ENCODE measurements around the gene RDH8.

Gene RDH8

GRCh38 chr19:10043286-10043927 is 30.1 kb downstream of the RDH8 start:
- DNase-seq, result no peak

GRCh38 chr19:10044390-10044789 is 31.1 kb downstream of the RDH8 start:
- DNase-seq, result no peak

GRCh38 chr19:10045371-10045770 is 32.1 kb downstream of the RDH8 start:
- DNase-seq, result no peak

GRCh38 chr19:10049626-10050025 is 36.3 kb downstream of the RDH8 start:
- DNase-seq, result no peak

- no peak for DNase-seq
Observed at GRCh38 chr19:10052602-10053360, 39.5 kb downstream of the RDH8 start.

GRCh38 chr19:10061717-10062310 is 48.5 kb downstream of the RDH8 start:
- DNase-seq, result no peak

- DNase-seq, result no peak
Observed at GRCh38 chr19:10068205-10068604, 54.9 kb downstream of the RDH8 start.

- DNase-seq, result no peak
Observed at GRCh38 chr19:10069046-10069445, 55.8 kb downstream of the RDH8 start.

GRCh38 chr19:10070730-10071446 is 57.6 kb downstream of the RDH8 start:
- DNase-seq, result no peak
